Mesenchymal stem cell (in vitro differentiated cells and primary cell): ENCODE data around the gene PDZD2.

ENCODE experiments used
- DNase-seq: peaks from one replicate; pipeline ENCODE4 v3.0.0-alpha.2; 2013
- H2AFZ ChIP-seq: one replicate; pipeline ENCODE4 v1.6.1; 2013; ENCODE audit warnings: low read depth, mild to moderate bottlenecking, control low read depth, inconsistent platforms, low read length, moderate library complexity
- H2AK5ac ChIP-seq: 2 replicates; pipeline ENCODE4 v1.6.1; 2013; ENCODE audit warnings: low read length, moderate library complexity, mild to moderate bottlenecking, inconsistent platforms; ENCODE audit not compliant: severe bottlenecking
- H2BK120ac ChIP-seq: one replicate; pipeline ENCODE4 v1.6.1; 2013; ENCODE audit warnings: low read depth, mild to moderate bottlenecking, inconsistent platforms, low read length, moderate library complexity
- H2BK12ac ChIP-seq, 2 experiments: one replicate each; pipeline ENCODE4 v1.6.1; 2013; ENCODE audit warnings: inconsistent platforms in 2 of 2, low read length in 2 of 2, mild to moderate bottlenecking in 2 of 2, moderate library complexity in 2 of 2, control low read depth in 1 of 2
- H2BK15ac ChIP-seq: one replicate; pipeline ENCODE4 v1.6.1; 2013; ENCODE audit warnings: mild to moderate bottlenecking, low read depth, inconsistent platforms; ENCODE audit not compliant: poor library complexity, severe bottlenecking
- H2BK5ac ChIP-seq: 2 replicates; pipeline ENCODE4 v1.6.1; 2013; ENCODE audit warnings: low read depth, mild to moderate bottlenecking, low read length, control low read depth, inconsistent platforms; ENCODE audit not compliant: poor library complexity, severe bottlenecking
- H3K14ac ChIP-seq, 2 experiments: one replicate each; pipeline ENCODE4 v1.6.1; 2013; ENCODE audit warnings: inconsistent platforms in 2 of 2, low read length in 2 of 2, control low read depth in 1 of 2, mild to moderate bottlenecking in 1 of 2, moderate library complexity in 1 of 2
- H3K18ac ChIP-seq, 2 experiments: one replicate each; pipeline ENCODE4 v1.6.1; 2013; ENCODE audit warnings: inconsistent platforms in 2 of 2, low read length in 2 of 2, control low read depth in 1 of 2, low read depth in 1 of 2, mild to moderate bottlenecking in 1 of 2
- H3K23ac ChIP-seq, 2 experiments: one replicate each; pipeline ENCODE4 v1.6.1; 2013; ENCODE audit warnings: inconsistent platforms in 2 of 2, low read length in 2 of 2, mild to moderate bottlenecking in 2 of 2, moderate library complexity in 2 of 2, control low read depth in 1 of 2
- H3K27ac ChIP-seq: 2 replicates; pipeline ENCODE4 v1.5.1; 2013; ENCODE audit warnings: mild to moderate bottlenecking, moderate library complexity, low read length, control low read depth, inconsistent platforms; ENCODE audit not compliant: poor library complexity, severe bottlenecking
- H3K27me3 ChIP-seq, 2 experiments: 2 replicates each; pipeline versions ENCODE4 v1.6.1 to v1.7.0; 2013; ENCODE audit warnings: low read length in 2 of 2, mild to moderate bottlenecking in 2 of 2, moderate library complexity in 2 of 2, control low read depth in 1 of 2, inconsistent platforms in 1 of 2; ENCODE audit not compliant: control insufficient read depth in 1 of 2, insufficient read depth in 1 of 2
- H3K36me3 ChIP-seq, 2 experiments: 2 replicates each; pipeline versions ENCODE4 v1.6.1 to v1.7.0; 2013; ENCODE audit warnings: low read length in 2 of 2, control low read depth in 1 of 2, inconsistent platforms in 1 of 2, low read depth in 1 of 2, mild to moderate bottlenecking in 1 of 2; ENCODE audit not compliant: insufficient read depth in 2 of 2, control insufficient read depth in 1 of 2
- H3K4ac ChIP-seq, 2 experiments: one replicate each; pipeline ENCODE4 v1.6.1; 2013; ENCODE audit warnings: inconsistent platforms in 2 of 2, low read length in 2 of 2, mild to moderate bottlenecking in 2 of 2, moderate library complexity in 2 of 2, control low read depth in 1 of 2, low read depth in 1 of 2
- H3K4me1 ChIP-seq: 2 replicates; pipeline ENCODE4 v1.6.1; 2013; ENCODE audit warnings: low read depth, low read length, control low read depth; ENCODE audit not compliant: control insufficient read depth, insufficient read depth
- H3K4me2 ChIP-seq: 2 replicates; pipeline ENCODE4 v1.6.1; 2013; ENCODE audit warnings: low read length, mild to moderate bottlenecking, inconsistent platforms; ENCODE audit not compliant: poor library complexity, severe bottlenecking
- H3K4me3 ChIP-seq, 2 experiments: 2 replicates each; pipeline versions ENCODE4 v1.5.1 to v1.7.0; 2013; ENCODE audit warnings: low read length in 2 of 2, mild to moderate bottlenecking in 2 of 2, control low read depth in 1 of 2, low read depth in 1 of 2; ENCODE audit not compliant: insufficient read depth in 1 of 2
- H3K79me1 ChIP-seq: replicated peaks from 2 replicates; pipeline ENCODE4 v1.6.1; 2013; ENCODE audit warnings: mild to moderate bottlenecking, control low read depth, low read length, inconsistent platforms; ENCODE audit not compliant: poor library complexity, severe bottlenecking
- H3K9ac ChIP-seq: 2 replicates; pipeline ENCODE4 v1.7.0; 2013; ENCODE audit warnings: mild to moderate bottlenecking, low read length, moderate library complexity
- H3K9me3 ChIP-seq: 2 replicates; pipeline ENCODE4 v1.7.0; 2013; ENCODE audit warnings: mild to moderate bottlenecking, low read length; ENCODE audit not compliant: control insufficient read depth
- H4K8ac ChIP-seq: one replicate; pipeline ENCODE4 v1.6.1; 2013; ENCODE audit warnings: inconsistent platforms, mild to moderate bottlenecking, low read length, moderate library complexity
- H4K91ac ChIP-seq: one replicate; pipeline ENCODE4 v1.6.1; 2013; ENCODE audit warnings: mild to moderate bottlenecking, low read length, inconsistent platforms
- WGBS: methylation state at CpG from one replicate; pipeline ENCODE4 v1.1.7; 2013; ENCODE audit warnings: mixed read lengths; 5-methylcytosine and 5-hydroxymethylcytosine counted together

PDZD2 gene

DNA sequence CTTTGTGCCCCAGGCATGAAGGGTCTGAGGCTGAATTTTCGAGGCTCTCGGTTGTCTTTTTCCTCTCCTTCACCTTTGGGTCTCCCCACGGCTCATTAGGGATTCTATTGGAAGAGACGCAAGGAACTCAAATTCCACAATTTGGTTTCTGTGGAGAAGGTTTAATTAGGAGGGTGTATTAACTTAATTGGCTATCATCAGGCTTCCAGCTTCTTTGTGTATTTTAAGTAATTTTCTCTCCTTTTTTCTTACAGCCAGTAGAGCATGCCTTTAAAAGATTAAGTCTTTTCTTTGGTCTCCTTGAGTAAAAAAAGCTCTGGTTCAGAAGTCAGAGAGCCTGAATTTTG lies 115.4 kb downstream of the PDZD2 start:
- Histone ChIP-seq H3K4me3 (no peak overlapping the region), H3K4me2 (no peak overlapping the region), H3K36me3 (no peaks in the 10 kb centered on the region), H3K27ac (no peak overlapping the region), H3K14ac (no peak overlapping the region), H3K9me3 (no peaks in the 10 kb centered on the region), H2BK5ac (no peak overlapping the region), H3K4me1 (no peaks in the 10 kb centered on the region), H3K23ac (no peak overlapping the region), H4K91ac (no peak overlapping the region), H3K9ac (no peak overlapping the region), H3K18ac (no peak overlapping the region), H2BK12ac (no peak overlapping the region), H3K4ac (no peak overlapping the region), H2BK120ac (no peak overlapping the region), H2BK15ac (no peak overlapping the region), H4K8ac (no peak overlapping the region), H2AK5ac (no peak overlapping the region), H2AFZ (no peak overlapping the region), H3K27me3 (peaks cover 15 to 31% of the 10 kb centered on the region in 2 experiments), H3K79me1 (no peaks in the 10 kb centered on the region)
- no CpG with 5 or more reads among the region's 4 CpGs for WGBS
- no peak for DNase-seq

DNA sequence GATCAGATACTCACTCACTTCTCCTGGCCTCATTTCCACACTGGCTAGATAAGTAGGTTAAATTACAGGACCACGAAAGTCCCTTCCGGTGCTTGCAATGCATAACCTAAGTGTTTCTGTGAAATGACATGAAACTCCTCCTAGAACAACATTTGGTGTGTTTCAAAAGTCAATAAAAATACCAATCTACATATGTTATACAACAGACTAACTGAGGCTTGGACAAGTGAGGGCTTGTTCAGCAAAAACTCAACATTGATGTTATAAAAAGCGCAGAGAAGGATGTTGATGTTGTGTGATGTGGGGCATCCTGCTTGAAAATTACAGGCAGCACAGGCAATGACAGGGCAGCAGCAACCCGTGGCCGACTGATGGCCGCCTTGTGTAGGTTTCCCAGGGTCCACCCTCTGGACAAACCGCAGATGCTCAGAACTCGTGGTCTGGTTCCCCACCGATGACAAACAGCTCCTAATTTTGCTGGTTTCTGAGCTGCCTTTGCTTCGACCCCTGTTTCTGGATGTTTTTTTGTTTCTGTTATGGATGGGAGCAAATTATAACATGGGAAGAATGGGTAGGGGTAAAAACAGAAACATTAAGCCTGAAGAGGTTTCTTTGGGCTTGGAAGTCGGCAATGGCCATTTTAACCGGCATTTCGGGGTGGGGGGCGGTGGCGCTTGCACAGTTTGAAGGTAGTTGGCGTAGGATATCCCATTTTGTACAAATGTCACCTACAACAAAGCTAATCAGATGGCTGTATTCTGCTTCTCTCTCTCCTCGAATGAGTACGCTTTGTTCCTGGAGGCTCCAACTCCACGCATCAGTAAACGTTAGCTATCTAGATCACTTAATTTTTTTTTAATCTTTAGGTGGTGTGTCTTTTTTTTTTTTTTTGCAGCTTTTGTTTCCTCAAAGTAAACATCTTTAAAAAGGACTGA lies 116.1 kb downstream of the PDZD2 start:
- DNase-seq, result no peak
- Histone ChIP-seq H3K4me1 (no peaks in the 10 kb centered on the region), H3K27me3 (peaks cover 15 to 31% of the 10 kb centered on the region in 2 experiments), H3K4me3 (no peak overlapping the region), H2BK120ac (no peak overlapping the region), H3K4ac (no peak overlapping the region), H3K36me3 (no peaks in the 10 kb centered on the region), H3K4me2 (no peak overlapping the region), H2BK15ac (no peak overlapping the region), H3K9ac (no peak overlapping the region), H3K9me3 (no peaks in the 10 kb centered on the region), H4K8ac (no peak overlapping the region), H3K14ac (no peak overlapping the region), H2BK5ac (no peak overlapping the region), H4K91ac (no peak overlapping the region), H3K18ac (no peak overlapping the region), H3K23ac (no peak overlapping the region), H2AFZ (no peak overlapping the region), H3K79me1 (no peaks in the 10 kb centered on the region), H2AK5ac (no peak overlapping the region), H2BK12ac (no peak overlapping the region), H3K27ac (no peak overlapping the region)
- WGBS, result 82% methylated on average over 16 of the region's 20 CpGs

DNA sequence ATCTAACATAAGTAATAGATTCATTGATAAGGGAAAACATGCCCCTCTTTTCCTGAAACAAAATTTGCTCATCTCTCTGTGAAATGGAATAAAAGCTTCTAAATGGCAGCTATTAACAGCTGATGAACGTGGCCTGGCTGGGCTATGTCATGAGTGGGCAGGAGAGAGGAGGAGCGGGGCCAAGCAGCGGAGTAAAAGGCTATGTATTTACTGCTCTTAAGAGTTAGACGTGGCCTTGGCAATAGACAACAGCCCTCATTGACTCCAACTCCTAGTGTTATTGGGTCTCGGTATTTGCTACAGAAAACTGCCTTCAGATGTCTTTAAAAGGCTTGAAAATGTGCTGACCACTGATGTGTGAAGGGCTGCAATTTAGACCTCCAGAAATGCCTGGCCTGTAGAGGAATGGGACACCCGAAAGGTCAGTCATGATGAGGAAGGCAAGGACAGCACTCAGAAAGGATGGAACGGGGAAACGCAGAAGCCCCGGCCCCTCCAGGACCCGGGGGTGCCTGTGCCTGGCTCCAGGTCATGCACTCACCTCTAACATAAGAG lies 116.8 kb downstream of the PDZD2 start:
- WGBS, result 63% methylated on average over 10 of the region's 10 CpGs
- no peak overlapping the region for H3K14ac ChIP-seq

DNA sequence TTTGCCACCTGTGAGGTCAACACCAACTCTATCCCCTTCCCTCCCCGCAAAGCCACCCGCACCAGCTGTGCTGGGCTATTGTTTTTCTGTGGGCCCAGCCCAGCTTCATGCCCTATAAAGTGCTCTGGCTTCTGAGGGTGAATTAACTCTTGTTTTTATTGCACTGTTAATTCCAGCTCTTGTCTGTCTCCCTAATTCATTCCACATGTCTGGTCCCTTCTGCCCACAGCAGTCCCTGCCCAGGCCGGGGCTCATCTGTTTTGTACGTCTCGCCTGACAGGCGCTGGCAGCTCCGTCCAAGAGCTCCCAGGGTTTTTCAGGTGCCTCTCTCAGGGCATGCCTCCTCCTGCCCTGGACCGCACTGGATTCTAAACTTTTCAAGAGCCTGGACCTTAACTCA lies 118.9 kb downstream of the PDZD2 start:
- Histone ChIP-seq H4K91ac (no peak overlapping the region), H4K8ac (no peak overlapping the region), H2BK12ac (no peak overlapping the region), H2BK15ac (no peak overlapping the region), H3K4me2 (no peak overlapping the region), H3K27ac (no peak overlapping the region), H3K23ac (no peak overlapping the region), H3K4me1 (no peaks in the 10 kb centered on the region), H3K27me3 (peaks cover 15 to 31% of the 10 kb centered on the region in 2 experiments), H3K36me3 (no peaks in the 10 kb centered on the region), H2BK120ac (no peak overlapping the region), H3K14ac (no peak overlapping the region), H3K4me3 (no peak overlapping the region), H3K4ac (no peak overlapping the region), H3K18ac (no peak overlapping the region), H2AK5ac (no peak overlapping the region), H2BK5ac (no peak overlapping the region), H3K9ac (no peak overlapping the region), H2AFZ (no peak overlapping the region), H3K79me1 (no peaks in the 10 kb centered on the region), H3K9me3 (no peaks in the 10 kb centered on the region)
- 84% methylated on average over 8 of the region's 8 CpGs for WGBS
- no peak for DNase-seq

More for the DNA sequence above, 116.8 kb downstream of the PDZD2 start:
- H3K27me3 ChIP-seq, result peaks cover 15 to 31% of the 10 kb centered on the region in 2 experiments
- H2BK12ac ChIP-seq, result no peak overlapping the region
- no peaks in the 10 kb centered on the region for H3K9me3 ChIP-seq
- H2BK120ac ChIP-seq, result no peak overlapping the region
- no peaks in the 10 kb centered on the region for H3K79me1 ChIP-seq
- no peak overlapping the region for H3K4ac ChIP-seq
- H4K8ac ChIP-seq, result no peak overlapping the region
- H3K36me3 ChIP-seq, result no peaks in the 10 kb centered on the region
- H2AK5ac ChIP-seq, result no peak overlapping the region
- no peak for DNase-seq
- no peak overlapping the region for H2BK15ac ChIP-seq
- no peak overlapping the region for H3K4me2 ChIP-seq
- H2AFZ ChIP-seq, result no peak overlapping the region
- H3K4me3 ChIP-seq, result no peak overlapping the region
- H3K9ac ChIP-seq, result no peak overlapping the region
- H3K18ac ChIP-seq, result no peak overlapping the region
- no peak overlapping the region for H2BK5ac ChIP-seq
- no peak overlapping the region for H3K27ac ChIP-seq
- no peak overlapping the region for H4K91ac ChIP-seq
- no peaks in the 10 kb centered on the region for H3K4me1 ChIP-seq
- H3K23ac ChIP-seq, result no peak overlapping the region
